GM23338 (cell line): ENCODE data around the gene NFE2.
"Not testable (repeated sequence)": the region's sequence is repeated elsewhere in the genome, so short reads cannot be mapped to it uniquely, and the experiment has no call there.

Source experiments
- CREB1 ChIP-seq: fragments of 250-450 bp; sonication (Bioruptor Pico); IDR thresholded peaks from 2 replicates; pipeline ENCODE4 v1.5.0; 2020; ENCODE audit warnings: low read depth, mild to moderate bottlenecking, moderate library complexity
- EZH2 ChIP-seq: fragments of 200-600 bp; sonication (generic); IDR thresholded peaks from one replicate; pipeline ENCODE4 v1.8.0; 2017; ENCODE audit warnings: antibody characterized with exemption, mild to moderate bottlenecking, low read depth; ENCODE audit not compliant: unreplicated experiment
- EZH2phosphoT487 ChIP-seq: fragments of 200-600 bp; sonication (generic); IDR thresholded peaks from one replicate; pipeline ENCODE4 v1.8.1; 2018; ENCODE audit warnings: antibody characterized with exemption; ENCODE audit not compliant: unreplicated experiment
- JUNB ChIP-seq: IDR thresholded peaks from one replicate; pipeline ENCODE4 v1.6.1; 2016; ENCODE audit warnings: antibody characterized with exemption; ENCODE audit not compliant: unreplicated experiment
- NANOG ChIP-seq: IDR thresholded peaks from 2 replicates; pipeline ENCODE4 v1.6.1; 2016; ENCODE audit warnings: antibody characterized with exemption, borderline replicate concordance
- POLR2AphosphoS5 ChIP-seq: IDR thresholded peaks from 2 replicates; pipeline ENCODE4 v1.6.1; 2016; ENCODE audit warnings: antibody characterized with exemption, low read depth
- STAT1 ChIP-seq: IDR thresholded peaks from one replicate; pipeline ENCODE4 v1.6.1; 2016; ENCODE audit warnings: antibody characterized with exemption; ENCODE audit not compliant: unreplicated experiment
- ZNF114 ChIP-seq: fragments of 250-450 bp; sonication (Bioruptor Pico); IDR thresholded peaks from 2 replicates; pipeline ENCODE4 v1.5.0; 2020; ENCODE audit warnings: mild to moderate bottlenecking, moderate library complexity
- TF ChIP-seq, protein P1 (sequence below), 2 experiments: fragments of 200-600 bp in 1 of 2; sonication (generic) in 1 of 2; conservative IDR thresholded peaks; 2 replicates each; pipeline versions ENCODE4 v1.5.1 to v1.6.1; 2016 to 2017; ENCODE audit warnings: antibody characterized with exemption in 2 of 2, low read depth in 2 of 2, mild to moderate bottlenecking in 2 of 2, moderate library complexity in 1 of 2
- TF ChIP-seq, protein P2 (sequence below): IDR thresholded peaks from one replicate; pipeline ENCODE4 v1.6.1; 2018; ENCODE audit warnings: antibody characterized with exemption; ENCODE audit not compliant: unreplicated experiment
- TF ChIP-seq, protein P3 (sequence below): fragments of 250-450 bp; sonication (Bioruptor Pico); IDR thresholded peaks from 2 replicates; pipeline ENCODE4 v1.5.0; 2020; ENCODE audit warnings: mild to moderate bottlenecking, moderate library complexity
- TF ChIP-seq, protein P4 (sequence below): IDR thresholded peaks from 2 replicates; pipeline ENCODE4 v1.6.1; 2016; ENCODE audit warnings: antibody characterized with exemption

DNA sequence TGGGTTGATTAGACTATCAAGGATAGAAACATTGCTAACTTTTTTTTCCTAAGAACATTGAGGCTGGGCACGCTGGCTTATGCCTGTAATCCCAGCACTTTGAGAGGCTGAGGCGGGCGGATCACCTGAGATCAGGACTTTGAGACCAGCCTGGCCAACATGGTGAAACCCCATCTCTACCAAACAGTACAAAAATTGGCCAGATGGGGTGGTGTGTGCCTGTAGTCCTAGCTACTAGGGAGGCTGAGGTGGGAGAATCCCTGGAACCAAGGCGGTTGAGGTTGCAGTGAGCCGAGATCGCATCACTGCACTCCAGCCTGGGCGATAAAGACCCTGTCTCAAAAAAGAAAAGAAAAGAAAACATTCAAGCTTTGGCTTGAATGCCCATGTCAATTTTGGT, 11.5 kb upstream of the NFE2 start:
- TF ChIP-seq, protein P1, sequence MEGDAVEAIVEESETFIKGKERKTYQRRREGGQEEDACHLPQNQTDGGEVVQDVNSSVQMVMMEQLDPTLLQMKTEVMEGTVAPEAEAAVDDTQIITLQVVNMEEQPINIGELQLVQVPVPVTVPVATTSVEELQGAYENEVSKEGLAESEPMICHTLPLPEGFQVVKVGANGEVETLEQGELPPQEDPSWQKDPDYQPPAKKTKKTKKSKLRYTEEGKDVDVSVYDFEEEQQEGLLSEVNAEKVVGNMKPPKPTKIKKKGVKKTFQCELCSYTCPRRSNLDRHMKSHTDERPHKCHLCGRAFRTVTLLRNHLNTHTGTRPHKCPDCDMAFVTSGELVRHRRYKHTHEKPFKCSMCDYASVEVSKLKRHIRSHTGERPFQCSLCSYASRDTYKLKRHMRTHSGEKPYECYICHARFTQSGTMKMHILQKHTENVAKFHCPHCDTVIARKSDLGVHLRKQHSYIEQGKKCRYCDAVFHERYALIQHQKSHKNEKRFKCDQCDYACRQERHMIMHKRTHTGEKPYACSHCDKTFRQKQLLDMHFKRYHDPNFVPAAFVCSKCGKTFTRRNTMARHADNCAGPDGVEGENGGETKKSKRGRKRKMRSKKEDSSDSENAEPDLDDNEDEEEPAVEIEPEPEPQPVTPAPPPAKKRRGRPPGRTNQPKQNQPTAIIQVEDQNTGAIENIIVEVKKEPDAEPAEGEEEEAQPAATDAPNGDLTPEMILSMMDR (conservative IDR thresholded peaks at IDR 0.05; ENCODE audit: low read depth in 2 of 2) = not testable (repeated sequence)
- not testable (repeated sequence) for TF ChIP-seq ZNF114 (CRISPR knock-in tag); EZH2; EZH2phosphoT487; POLR2AphosphoS5; STAT1; JUNB; CREB1 (CRISPR knock-in tag); NANOG
- TF ChIP-seq, protein P2, sequence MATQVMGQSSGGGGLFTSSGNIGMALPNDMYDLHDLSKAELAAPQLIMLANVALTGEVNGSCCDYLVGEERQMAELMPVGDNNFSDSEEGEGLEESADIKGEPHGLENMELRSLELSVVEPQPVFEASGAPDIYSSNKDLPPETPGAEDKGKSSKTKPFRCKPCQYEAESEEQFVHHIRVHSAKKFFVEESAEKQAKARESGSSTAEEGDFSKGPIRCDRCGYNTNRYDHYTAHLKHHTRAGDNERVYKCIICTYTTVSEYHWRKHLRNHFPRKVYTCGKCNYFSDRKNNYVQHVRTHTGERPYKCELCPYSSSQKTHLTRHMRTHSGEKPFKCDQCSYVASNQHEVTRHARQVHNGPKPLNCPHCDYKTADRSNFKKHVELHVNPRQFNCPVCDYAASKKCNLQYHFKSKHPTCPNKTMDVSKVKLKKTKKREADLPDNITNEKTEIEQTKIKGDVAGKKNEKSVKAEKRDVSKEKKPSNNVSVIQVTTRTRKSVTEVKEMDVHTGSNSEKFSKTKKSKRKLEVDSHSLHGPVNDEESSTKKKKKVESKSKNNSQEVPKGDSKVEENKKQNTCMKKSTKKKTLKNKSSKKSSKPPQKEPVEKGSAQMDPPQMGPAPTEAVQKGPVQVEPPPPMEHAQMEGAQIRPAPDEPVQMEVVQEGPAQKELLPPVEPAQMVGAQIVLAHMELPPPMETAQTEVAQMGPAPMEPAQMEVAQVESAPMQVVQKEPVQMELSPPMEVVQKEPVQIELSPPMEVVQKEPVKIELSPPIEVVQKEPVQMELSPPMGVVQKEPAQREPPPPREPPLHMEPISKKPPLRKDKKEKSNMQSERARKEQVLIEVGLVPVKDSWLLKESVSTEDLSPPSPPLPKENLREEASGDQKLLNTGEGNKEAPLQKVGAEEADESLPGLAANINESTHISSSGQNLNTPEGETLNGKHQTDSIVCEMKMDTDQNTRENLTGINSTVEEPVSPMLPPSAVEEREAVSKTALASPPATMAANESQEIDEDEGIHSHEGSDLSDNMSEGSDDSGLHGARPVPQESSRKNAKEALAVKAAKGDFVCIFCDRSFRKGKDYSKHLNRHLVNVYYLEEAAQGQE = not testable (repeated sequence)
- TF ChIP-seq, protein P3, sequence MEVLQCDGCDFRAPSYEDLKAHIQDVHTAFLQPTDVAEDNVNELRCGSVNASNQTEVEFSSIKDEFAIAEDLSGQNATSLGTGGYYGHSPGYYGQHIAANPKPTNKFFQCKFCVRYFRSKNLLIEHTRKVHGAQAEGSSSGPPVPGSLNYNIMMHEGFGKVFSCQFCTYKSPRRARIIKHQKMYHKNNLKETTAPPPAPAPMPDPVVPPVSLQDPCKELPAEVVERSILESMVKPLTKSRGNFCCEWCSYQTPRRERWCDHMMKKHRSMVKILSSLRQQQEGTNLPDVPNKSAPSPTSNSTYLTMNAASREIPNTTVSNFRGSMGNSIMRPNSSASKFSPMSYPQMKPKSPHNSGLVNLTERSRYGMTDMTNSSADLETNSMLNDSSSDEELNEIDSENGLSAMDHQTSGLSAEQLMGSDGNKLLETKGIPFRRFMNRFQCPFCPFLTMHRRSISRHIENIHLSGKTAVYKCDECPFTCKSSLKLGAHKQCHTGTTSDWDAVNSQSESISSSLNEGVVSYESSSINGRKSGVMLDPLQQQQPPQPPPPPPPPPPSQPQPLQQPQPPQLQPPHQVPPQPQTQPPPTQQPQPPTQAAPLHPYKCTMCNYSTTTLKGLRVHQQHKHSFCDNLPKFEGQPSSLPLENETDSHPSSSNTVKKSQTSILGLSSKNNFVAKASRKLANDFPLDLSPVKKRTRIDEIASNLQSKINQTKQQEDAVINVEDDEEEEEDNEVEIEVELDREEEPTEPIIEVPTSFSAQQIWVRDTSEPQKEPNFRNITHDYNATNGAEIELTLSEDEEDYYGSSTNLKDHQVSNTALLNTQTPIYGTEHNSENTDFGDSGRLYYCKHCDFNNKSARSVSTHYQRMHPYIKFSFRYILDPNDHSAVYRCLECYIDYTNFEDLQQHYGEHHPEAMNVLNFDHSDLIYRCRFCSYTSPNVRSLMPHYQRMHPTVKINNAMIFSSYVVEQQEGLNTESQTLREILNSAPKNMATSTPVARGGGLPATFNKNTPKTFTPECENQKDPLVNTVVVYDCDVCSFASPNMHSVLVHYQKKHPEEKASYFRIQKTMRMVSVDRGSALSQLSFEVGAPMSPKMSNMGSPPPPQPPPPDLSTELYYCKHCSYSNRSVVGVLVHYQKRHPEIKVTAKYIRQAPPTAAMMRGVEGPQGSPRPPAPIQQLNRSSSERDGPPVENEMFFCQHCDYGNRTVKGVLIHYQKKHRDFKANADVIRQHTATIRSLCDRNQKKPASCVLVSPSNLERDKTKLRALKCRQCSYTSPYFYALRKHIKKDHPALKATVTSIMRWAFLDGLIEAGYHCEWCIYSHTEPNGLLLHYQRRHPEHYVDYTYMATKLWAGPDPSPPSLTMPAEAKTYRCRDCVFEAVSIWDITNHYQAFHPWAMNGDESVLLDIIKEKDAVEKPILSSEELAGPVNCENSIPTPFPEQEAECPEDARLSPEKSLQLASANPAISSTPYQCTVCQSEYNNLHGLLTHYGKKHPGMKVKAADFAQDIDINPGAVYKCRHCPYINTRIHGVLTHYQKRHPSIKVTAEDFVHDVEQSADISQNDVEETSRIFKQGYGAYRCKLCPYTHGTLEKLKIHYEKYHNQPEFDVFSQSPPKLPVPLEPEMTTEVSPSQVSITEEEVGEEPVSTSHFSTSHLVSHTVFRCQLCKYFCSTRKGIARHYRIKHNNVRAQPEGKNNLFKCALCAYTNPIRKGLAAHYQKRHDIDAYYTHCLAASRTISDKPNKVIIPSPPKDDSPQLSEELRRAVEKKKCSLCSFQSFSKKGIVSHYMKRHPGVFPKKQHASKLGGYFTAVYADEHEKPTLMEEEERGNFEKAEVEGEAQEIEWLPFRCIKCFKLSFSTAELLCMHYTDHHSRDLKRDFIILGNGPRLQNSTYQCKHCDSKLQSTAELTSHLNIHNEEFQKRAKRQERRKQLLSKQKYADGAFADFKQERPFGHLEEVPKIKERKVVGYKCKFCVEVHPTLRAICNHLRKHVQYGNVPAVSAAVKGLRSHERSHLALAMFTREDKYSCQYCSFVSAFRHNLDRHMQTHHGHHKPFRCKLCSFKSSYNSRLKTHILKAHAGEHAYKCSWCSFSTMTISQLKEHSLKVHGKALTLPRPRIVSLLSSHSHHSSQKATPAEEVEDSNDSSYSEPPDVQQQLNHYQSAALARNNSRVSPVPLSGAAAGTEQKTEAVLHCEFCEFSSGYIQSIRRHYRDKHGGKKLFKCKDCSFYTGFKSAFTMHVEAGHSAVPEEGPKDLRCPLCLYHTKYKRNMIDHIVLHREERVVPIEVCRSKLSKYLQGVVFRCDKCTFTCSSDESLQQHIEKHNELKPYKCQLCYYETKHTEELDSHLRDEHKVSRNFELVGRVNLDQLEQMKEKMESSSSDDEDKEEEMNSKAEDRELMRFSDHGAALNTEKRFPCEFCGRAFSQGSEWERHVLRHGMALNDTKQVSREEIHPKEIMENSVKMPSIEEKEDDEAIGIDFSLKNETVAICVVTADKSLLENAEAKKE (CRISPR knock-in tag) = not testable (repeated sequence)
- TF ChIP-seq, protein P4, sequence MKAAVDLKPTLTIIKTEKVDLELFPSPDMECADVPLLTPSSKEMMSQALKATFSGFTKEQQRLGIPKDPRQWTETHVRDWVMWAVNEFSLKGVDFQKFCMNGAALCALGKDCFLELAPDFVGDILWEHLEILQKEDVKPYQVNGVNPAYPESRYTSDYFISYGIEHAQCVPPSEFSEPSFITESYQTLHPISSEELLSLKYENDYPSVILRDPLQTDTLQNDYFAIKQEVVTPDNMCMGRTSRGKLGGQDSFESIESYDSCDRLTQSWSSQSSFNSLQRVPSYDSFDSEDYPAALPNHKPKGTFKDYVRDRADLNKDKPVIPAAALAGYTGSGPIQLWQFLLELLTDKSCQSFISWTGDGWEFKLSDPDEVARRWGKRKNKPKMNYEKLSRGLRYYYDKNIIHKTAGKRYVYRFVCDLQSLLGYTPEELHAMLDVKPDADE = not testable (repeated sequence)
